ENCODE measurements around the gene ARNT2.
"Not testable (repeated sequence)": the region's sequence is repeated elsewhere in the genome, so short reads cannot be mapped to it uniquely, and the experiment has no call there.

GRCh38 chr15:80390942-80391341 is 13.2 kb upstream of the ARNT2 start:
- TF ChIP-seq CTCF (conservative IDR thresholded peaks at IDR 0.05; ENCODE audit: low read length); EZH2phosphoT487 (IDR thresholded peaks at IDR 0.05; ENCODE audit: borderline replicate concordance, low read depth, low read length): not testable (repeated sequence)

Measured in OCI-LY7 (cell line).